CD4-positive, alpha-beta T cell (primary cell): ENCODE data around the gene ZYX. TPM values are rescaled to one million over a fixed set of nuclear protein-coding genes. Genes with fewer than 3 reads are reported as not detected.
A peak's percentile ranks its signal among the peaks of the same experiment; 100 is the strongest.

Experiments
- ATAC-seq: fragments of 200-7000 bp; cut with Tn5 transposase; one replicate; pipeline ENCODE4 v1.10.0; 2022; ENCODE audit warnings: mild to moderate bottlenecking; ENCODE audit not compliant: poor library complexity
- CTCF ChIA-PET: fragments of 350-600 bp; sonication (Branson Sonifier 250); formaldehyde crosslinking; loops from one replicate; lab custom pipeline; 2021; ENCODE audit warnings: antibody characterized with exemption, inconsistent platforms; lab: Charles Lee
- POLR2A ChIA-PET: fragments of 350-600 bp; sonication (Branson Sonifier 250); formaldehyde crosslinking; loops from one replicate; lab custom pipeline; 2021; ENCODE audit warnings: antibody characterized with exemption, inconsistent platforms; lab: Charles Lee
- DNase-seq, 14 experiments: peaks; one replicate each; pipeline ENCODE4 v3.0.0-alpha.2; 2013 to 2020; ENCODE audit warnings: mixed read lengths in 2 of 14
- H3K27ac ChIP-seq, 2 donors: one replicate each; pipeline versions ENCODE4 v1.5.1 to v1.7.0; 2013; ENCODE audit warnings: low read length in 2 of 2, low read depth in 1 of 2, mild to moderate bottlenecking in 1 of 2
- H3K27me3 ChIP-seq, 2 experiments: 1 replicate in 1 of 2; 2 replicates in 1 of 2; pipeline versions ENCODE4 v1.6.1 to v1.7.0; 2013; ENCODE audit warnings: low read length in 2 of 2, control low read depth in 1 of 2, mild to moderate bottlenecking in 1 of 2, moderate library complexity in 1 of 2; ENCODE audit not compliant: insufficient read depth in 2 of 2, control insufficient read depth in 1 of 2
- H3K36me3 ChIP-seq: one replicate; pipeline ENCODE4 v1.6.1; 2013; ENCODE audit warnings: low read length, control low read depth; ENCODE audit not compliant: insufficient read depth
- H3K4me1 ChIP-seq: one replicate; pipeline ENCODE4 v1.6.1; 2013; ENCODE audit warnings: low read length, control low read depth; ENCODE audit not compliant: insufficient read depth
- H3K4me3 ChIP-seq: one replicate; pipeline ENCODE4 v1.5.1; 2013; ENCODE audit warnings: mild to moderate bottlenecking, low read length, moderate library complexity
- H3K9me3 ChIP-seq, 2 experiments: 1 replicate in 1 of 2; 2 replicates in 1 of 2; pipeline versions ENCODE4 v1.6.1 to v1.7.0; 2013; ENCODE audit warnings: low read length in 2 of 2, mild to moderate bottlenecking in 2 of 2, control low read depth in 1 of 2, moderate library complexity in 1 of 2; ENCODE audit not compliant: control insufficient read depth in 1 of 2, insufficient read depth in 1 of 2
- H3K27ac Mint-ChIP-seq: one replicate; pipeline ENCODE4 v1.8.0; 2020; ENCODE audit warnings: mixed read lengths
- H3K27me3 Mint-ChIP-seq: one replicate; pipeline ENCODE4 v1.8.0; 2021; ENCODE audit warnings: mixed read lengths
- H3K36me3 Mint-ChIP-seq: one replicate; pipeline ENCODE4 v1.8.0; 2021; ENCODE audit warnings: low read depth, mixed read lengths
- H3K4me1 Mint-ChIP-seq: one replicate; pipeline ENCODE4 v1.8.0; 2021; ENCODE audit warnings: low read depth, mixed read lengths
- H3K4me3 Mint-ChIP-seq: one replicate; pipeline ENCODE4 v1.8.0; 2020; ENCODE audit warnings: mild to moderate bottlenecking, mixed read lengths
- H3K9me3 Mint-ChIP-seq: one replicate; pipeline ENCODE4 v1.8.0; 2020; ENCODE audit warnings: mixed read lengths
- intact Hi-C, 2 experiments: fragments of 100-400 bp; cut with DNase I in 1 of 2; cut with micrococcal nuclease in 1 of 2; formaldehyde crosslinking; loops; one replicate each; pipeline versions ENCODE4 v1.15.1 to v1.9.0; 2023 to 2025; cut with DNase I, micrococcal nuclease
- total RNA-seq, 174 experiments: library from RNA in 2 of 174; stranded (reverse) in 2 of 174; gene quantifications; one replicate each; pipeline ENCODE4 v1.2.3 and lab custom pipeline; 2021 to 2026
- TF ChIP-seq, protein P1 (sequence below): fragments of 200-600 bp; IDR thresholded peaks from one replicate; pipeline ENCODE4 v1.8.0; 2022; ENCODE audit warnings: antibody characterized with exemption, mild to moderate bottlenecking

Gene ZYX
- total RNA-seq, 2 experiments from 2014 or later, result 132 to 146 TPM

GRCh38 chr7:143385891-143386781 is 5.0 kb downstream of the ZYX start:
- DNase-seq (peak in 7 of 14 experiments; percentile 34 to 77 (median 60)), ATAC-seq (peak; percentile 67)
- Mint-ChIP-seq H3K36me3 (peaks cover 34% of the 10 kb centered on the region), H3K4me1 (peaks cover 10% of the 10 kb centered on the region), H3K27me3 (no peaks in the 10 kb centered on the region), H3K4me3 (no peak overlapping the region), H3K9me3 (no peaks in the 10 kb centered on the region), H3K27ac (no peak overlapping the region)
- Histone ChIP-seq H3K4me1 (peaks cover 70% of the 10 kb centered on the region), H3K27ac (peak overlapping the region; percentile 47 to 68), H3K9me3 (no peaks in the 10 kb centered on the region), H3K36me3 (peaks cover 43% of the 10 kb centered on the region), H3K4me3 (peak overlapping the region; percentile 40), H3K27me3 (no peaks in the 10 kb centered on the region)
- ChIA-PET CTCF (no interaction called here), POLR2A (interaction anchor here (0.6 to 2.8 kb wide), 13 partner anchors 9 to 578 kb away, joined by 3 to 16 read pairs (median 4); partner anchors contain the start of genes CASP2 and EPHA1)
- TF ChIP-seq, protein P1, sequence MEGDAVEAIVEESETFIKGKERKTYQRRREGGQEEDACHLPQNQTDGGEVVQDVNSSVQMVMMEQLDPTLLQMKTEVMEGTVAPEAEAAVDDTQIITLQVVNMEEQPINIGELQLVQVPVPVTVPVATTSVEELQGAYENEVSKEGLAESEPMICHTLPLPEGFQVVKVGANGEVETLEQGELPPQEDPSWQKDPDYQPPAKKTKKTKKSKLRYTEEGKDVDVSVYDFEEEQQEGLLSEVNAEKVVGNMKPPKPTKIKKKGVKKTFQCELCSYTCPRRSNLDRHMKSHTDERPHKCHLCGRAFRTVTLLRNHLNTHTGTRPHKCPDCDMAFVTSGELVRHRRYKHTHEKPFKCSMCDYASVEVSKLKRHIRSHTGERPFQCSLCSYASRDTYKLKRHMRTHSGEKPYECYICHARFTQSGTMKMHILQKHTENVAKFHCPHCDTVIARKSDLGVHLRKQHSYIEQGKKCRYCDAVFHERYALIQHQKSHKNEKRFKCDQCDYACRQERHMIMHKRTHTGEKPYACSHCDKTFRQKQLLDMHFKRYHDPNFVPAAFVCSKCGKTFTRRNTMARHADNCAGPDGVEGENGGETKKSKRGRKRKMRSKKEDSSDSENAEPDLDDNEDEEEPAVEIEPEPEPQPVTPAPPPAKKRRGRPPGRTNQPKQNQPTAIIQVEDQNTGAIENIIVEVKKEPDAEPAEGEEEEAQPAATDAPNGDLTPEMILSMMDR, result no peak
- intact Hi-C loops, result loop anchor here in 1 of 2 experiments (10.0 kb wide), 1 partner anchor 531 kb away; the partner anchor contains the start of gene EPHB6

DNA sequence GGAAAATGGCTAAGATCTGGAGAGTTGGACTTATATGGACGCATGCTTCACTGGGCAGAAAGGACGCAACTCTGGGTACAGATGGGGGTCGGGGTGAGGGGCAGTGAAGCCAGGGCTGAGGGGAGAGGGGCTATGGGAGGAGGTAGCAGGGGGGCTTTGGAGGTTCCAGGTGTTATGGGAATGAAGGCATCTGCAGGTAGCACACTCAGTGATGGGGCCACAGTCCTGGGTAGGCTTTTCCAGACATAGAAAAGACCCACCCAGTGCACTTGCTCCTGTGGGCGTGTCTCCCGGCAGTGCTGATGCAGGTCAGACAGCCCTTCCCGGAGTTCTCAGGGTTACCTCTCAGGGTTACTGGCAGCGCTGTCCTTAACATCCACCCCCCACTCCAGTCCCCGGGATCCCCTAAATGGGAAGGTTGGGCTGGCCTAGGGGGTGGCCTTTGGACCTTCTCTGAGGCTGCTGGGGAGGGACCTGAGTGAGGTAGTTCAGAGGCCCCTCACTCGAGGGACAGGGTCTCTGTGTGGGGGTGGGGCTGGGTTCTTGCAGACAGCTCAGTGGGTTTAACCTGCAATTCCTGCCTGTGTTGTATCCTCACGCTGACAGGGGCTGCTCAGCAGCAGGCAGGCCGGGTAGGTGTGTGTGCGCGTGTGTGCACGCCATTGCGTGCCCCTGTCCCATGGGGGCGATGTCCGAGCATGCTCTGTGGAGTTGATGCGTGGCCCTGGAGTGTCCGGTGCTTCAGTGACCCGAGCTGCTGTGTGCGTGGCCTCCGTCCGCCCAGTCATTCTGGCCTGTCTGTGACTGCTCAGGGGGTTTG is 6.2 kb downstream of the ZYX start:
- intact Hi-C loops, result loop anchor here in 1 of 2 experiments (10.0 kb wide), 1 partner anchor 533 kb away; the partner anchor contains the start of gene EPHB6
- DNase-seq (no peak), ATAC-seq (no peak)
- ChIA-PET POLR2A (interaction anchor here (0.8 to 4.5 kb wide), 2 partner anchors 20 to 124 kb away, joined by 3 to 31 read pairs; partner anchors contain the start of genes EPHA1 and GSTK1), CTCF (interaction anchor here (2.1 kb wide), 1 partner anchor 7 kb away, joined by 8 read pairs; no protein-coding TSS in a partner anchor)
- peaks cover 63% of the 10 kb centered on the region for H3K4me1 ChIP-seq
- peak overlapping the region; percentile 34 to 68 for H3K27ac ChIP-seq
- H3K9me3 Mint-ChIP-seq, result no peaks in the 10 kb centered on the region
- no peak overlapping the region for H3K4me3 ChIP-seq
- H3K4me3 Mint-ChIP-seq, result no peak overlapping the region
- H3K4me1 Mint-ChIP-seq, result peaks cover 10% of the 10 kb centered on the region
- TF ChIP-seq, protein P1, result no peak
- H3K27me3 Mint-ChIP-seq, result no peaks in the 10 kb centered on the region
- no peaks in the 10 kb centered on the region for H3K9me3 ChIP-seq
- H3K27me3 ChIP-seq, result no peaks in the 10 kb centered on the region
- H3K36me3 Mint-ChIP-seq, result peaks cover 45% of the 10 kb centered on the region
- H3K27ac Mint-ChIP-seq, result peak overlapping the region; percentile 25
- peaks cover 54% of the 10 kb centered on the region for H3K36me3 ChIP-seq

- TF ChIP-seq, protein P1, result no peak
- no peak overlapping the region for H3K4me3 Mint-ChIP-seq
- CTCF ChIA-PET, result interaction anchor here (2.1 kb wide), 1 partner anchor 8 kb away, joined by 8 read pairs; no protein-coding TSS in a partner anchor
- no peaks in the 10 kb centered on the region for H3K9me3 Mint-ChIP-seq
- H3K27ac ChIP-seq, result peak overlapping the region in 1 of 2 donors; percentile 68
- intact Hi-C loops, result loop anchor here in 1 of 2 experiments (10.0 kb wide), 1 partner anchor 533 kb away; the partner anchor contains the start of gene EPHB6
- peaks cover 56% of the 10 kb centered on the region for H3K36me3 ChIP-seq
- POLR2A ChIA-PET, result interaction anchor here (0.8 to 4.5 kb wide), 4 partner anchors 16 to 125 kb away, joined by 3 to 31 read pairs (median 4); partner anchors contain the start of genes EPHA1 and GSTK1
- DNase-seq, result no peak
- no peak overlapping the region for H3K4me3 ChIP-seq
- peak overlapping the region; percentile 25 for H3K27ac Mint-ChIP-seq
- H3K4me1 ChIP-seq, result peaks cover 56% of the 10 kb centered on the region
- no peak for ATAC-seq
- H3K36me3 Mint-ChIP-seq, result peaks cover 47% of the 10 kb centered on the region
- H3K27me3 Mint-ChIP-seq, result no peaks in the 10 kb centered on the region
- H3K9me3 ChIP-seq, result no peaks in the 10 kb centered on the region
- no peaks in the 10 kb centered on the region for H3K27me3 ChIP-seq
- peaks cover 10% of the 10 kb centered on the region for H3K4me1 Mint-ChIP-seq
These were observed 6.9 kb downstream of the ZYX start for GRCh38 chr7:143388051-143388450.
